GM21360 (cell line): ENCODE measurements around the gene FAM236B.
"Not testable (repeated sequence)": the region's sequence is repeated elsewhere in the genome, so short reads cannot be mapped to it uniquely, and the experiment has no call there.

ENCODE experiments used
- ATAC-seq: cut with Tn5 transposase; IDR thresholded peaks from one replicate; pipeline ENCODE4 v1.9.1; 2021; ENCODE audit warnings: mild to moderate bottlenecking, moderate library complexity; ENCODE audit not compliant: unreplicated experiment

FAM236B gene

GRCh38 chrX:72782560-72782959, at the start of gene FAM236B:
TSS of gene FAM236B (minus strand) at chrX:72782660. CDS start at chrX:72782560, 100 bp downstream.
- not testable (repeated sequence) for ATAC-seq

- not testable (repeated sequence) for ATAC-seq
Observed at GRCh38 chrX:72830701-72831100, 48.2 kb upstream of the FAM236B start.

DNA sequence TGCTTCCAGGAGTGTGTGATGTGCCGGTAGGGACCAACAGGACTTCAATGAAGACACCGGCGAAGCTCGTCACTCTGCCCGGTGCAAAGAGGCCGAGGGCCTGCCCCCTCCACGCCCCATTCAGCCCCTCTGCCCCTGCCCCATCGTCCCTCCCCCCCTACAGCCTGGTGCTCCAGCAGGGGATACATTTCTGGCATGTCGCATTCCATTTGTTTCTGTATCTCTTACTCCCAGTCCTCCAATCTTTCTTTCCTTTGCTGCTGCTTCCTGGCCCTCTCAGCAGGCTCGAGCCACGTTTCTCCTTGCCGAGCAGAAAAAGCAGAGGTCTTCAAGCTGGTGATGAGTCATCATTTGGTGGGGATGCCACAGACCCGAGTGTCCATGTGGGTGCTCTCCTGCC, 25.6 kb upstream of the FAM236B start, which contains the start of gene FAM236D:
FAM236D (minus strand) TSS at position 101 of the 400 bp plus-strand sequence; CDS start at position 1, 100 bp downstream.
- not testable (repeated sequence) for ATAC-seq

- ATAC-seq, result not testable (repeated sequence)
Observed at GRCh38 chrX:72790390-72790789, 7.9 kb upstream of the FAM236B start.

GRCh38 chrX:72788142-72788541, 5.7 kb upstream of the FAM236B start:
- ATAC-seq, result not testable (repeated sequence)

GRCh38 chrX:72783964-72784363, 1.5 kb upstream of the FAM236B start:
- not testable (repeated sequence) for ATAC-seq

DNA sequence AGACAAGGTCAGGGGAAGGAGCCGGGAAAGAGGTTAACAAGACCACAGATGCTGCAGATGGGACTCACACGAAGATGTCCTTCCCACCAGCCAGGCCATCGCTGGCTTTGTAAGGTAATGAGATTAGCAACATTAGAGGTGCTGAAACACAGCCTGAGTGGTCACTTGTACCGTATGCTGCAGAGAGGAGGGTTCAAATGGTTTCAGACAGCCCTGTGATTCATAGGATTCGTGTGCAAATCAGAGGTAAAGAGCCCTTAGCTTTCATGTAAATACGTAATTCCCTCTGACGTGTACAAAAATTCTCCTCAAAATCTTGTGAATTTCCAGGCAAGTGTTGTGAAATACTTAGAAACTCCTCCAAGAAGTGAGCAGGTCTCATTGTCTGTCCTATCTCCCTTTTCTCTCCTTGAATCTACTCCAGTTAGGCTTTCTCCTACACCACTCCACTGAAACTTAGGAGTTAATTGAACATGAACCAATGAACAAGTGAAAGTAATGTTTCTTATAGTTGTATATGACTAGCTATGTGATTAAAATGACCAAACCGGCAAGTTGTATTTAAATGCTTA, 991 bp upstream of the FAM236B start:
- ATAC-seq, result not testable (repeated sequence)

DNA sequence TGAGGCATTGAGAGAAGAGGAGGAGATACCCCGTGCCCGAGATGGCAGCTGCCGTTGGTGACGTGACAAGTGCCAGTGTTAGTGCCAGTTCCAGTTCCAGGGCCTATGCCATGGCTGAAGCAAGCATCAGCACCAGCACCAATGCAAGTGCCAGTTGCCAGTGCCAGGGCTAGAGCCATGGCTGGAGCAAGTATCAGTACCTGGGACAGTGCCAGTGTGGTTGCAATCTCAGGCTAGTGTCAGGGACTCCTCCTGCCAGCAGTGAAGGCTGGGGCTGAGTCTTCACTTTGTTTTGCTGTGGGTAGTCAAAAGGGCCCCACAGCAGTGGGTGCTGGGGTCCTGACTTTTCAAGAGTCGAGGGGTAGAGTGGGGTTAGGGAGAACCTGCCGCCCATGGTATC, 4.3 kb downstream of the FAM236B start:
- ATAC-seq, result not testable (repeated sequence)

- peak; percentile 64 for ATAC-seq
Observed at GRCh38 chrX:72777467-72777790, 5.0 kb downstream of the FAM236B start.

DNA sequence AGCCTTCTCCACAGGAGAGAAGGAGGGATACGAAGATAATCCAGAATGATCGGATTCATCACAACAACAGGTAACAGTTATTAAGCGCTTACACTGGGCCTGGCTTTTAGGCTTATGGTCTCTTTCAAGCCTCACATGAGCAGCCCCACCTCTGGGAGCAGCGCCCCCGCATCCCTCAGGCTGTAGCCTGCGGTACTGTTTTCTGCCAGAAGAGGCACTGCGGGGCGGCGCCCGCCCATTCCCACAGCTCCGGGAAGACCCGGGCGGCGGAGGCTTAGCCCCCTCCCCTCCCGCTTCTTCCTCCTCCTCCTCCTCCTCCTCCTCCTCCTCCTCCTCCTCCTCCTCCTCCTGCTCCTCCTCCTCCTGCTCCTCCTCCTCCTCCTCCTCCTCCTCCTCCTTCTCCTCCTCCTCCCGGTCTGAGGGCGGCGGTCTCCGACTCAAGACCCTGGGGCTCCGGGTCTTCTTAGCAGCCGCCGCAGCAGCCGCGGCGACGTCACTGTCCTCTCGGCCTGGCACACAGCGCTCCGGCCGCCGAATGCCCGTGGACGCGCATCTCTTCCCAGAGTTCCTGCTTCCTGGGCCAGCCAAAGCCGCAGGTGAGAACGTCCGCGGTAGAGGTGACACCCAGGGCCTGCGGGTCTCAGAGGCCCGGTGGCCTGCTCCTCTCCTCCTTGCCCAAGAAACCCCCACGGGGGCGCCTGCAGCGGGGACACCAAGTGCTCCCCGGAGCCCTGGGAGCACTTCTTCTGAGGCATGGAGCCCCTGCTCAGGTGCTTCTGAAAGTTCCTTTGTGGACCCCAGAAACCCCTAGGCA, 5.6 kb downstream of the FAM236B start, which contains the start of gene DMRTC1B:
DMRTC1B (plus strand) TSS at position 238 of the 814 bp plus-strand sequence. CDS start 68,246 bp downstream, outside the sequence.
- peak; percentile 84 for ATAC-seq

DNA sequence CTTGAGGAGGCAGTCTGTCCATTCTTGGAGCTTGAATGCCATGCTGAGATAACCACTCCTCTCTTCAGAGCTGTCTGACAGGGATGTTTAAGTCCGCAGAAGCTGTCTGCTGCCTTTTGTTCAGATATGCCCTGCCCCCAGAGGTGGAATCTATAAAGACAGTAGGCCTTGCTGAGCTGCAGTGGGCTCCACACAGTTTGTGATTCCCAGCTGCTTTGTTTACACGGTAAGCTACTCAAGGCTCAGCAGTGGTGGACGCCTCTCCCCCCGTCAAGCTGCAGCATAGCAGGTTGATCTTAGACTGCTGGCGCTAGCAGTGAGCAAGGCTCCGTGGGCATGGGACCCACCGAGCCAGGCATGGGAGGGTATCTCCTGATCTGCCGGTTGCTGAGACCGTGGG, 22.0 kb downstream of the FAM236B start:
- not testable (repeated sequence) for ATAC-seq

DNA sequence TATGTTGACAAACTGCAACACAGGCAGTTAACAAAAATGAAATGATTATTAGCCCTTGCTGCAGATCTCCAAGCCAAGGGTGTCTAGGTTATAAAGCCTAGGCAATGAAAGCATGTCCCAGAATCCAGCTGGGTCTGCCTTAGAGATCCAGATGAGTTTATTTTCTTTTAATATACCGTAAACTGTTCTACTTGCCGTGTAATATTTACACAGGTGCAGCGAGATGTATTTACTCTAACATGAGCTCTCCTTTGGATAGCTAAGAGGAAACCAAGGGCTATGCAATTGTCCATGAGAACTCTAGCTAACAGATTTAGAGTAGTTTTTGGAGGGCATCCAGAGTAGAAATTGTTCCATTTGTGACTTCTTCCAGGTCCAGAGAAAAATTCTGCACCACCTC, 33.9 kb downstream of the FAM236B start:
- not testable (repeated sequence) for ATAC-seq

DNA sequence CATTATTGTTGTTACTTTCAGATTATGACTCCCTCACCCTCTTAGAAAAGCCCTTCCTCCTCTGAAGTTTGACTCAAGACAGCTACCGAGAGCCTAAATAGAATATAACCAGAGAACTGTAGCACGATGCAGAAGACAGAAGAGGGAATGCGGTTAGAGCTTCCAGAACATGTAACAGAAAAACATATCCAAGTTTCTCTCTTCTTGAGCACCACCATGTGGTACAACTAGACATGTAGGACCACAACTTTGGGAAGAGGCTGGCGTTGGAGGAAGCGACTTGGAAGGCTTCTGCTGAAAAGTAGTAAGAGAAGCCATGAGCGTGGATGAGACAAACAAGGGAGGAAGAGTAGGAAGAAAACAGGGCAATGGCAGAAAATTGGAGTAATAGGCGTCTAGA, 36.9 kb downstream of the FAM236B start:
- not testable (repeated sequence) for ATAC-seq

DNA sequence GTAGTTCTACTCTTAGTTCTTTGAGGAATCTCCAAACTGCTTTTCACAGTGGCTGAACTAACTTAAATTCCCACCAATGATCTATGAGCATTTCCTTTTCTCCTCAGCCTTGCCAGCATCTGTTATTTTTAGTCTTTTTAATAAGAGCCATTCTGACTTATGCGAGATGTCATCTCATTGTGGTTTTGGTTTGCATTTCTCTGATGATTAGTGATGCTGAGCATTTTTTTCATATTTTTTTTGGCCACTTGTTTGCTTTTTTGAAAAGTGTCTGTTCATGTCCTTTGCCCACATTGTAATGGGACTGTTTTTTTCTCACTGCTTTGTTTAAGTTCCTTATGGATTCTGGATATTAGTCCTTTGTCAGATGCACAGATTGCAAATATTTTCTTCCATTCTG, 46.9 kb downstream of the FAM236B start:
- no peak for ATAC-seq

- not testable (repeated sequence) for ATAC-seq
Observed at GRCh38 chrX:72733636-72734035, 48.8 kb downstream of the FAM236B start.
